ENCODE data around the gene RAD51B. TPM values are rescaled to one million over a fixed set of nuclear protein-coding genes. Genes with fewer than 3 reads are reported as not detected.
"Not testable (repeated sequence)": the region's sequence is repeated elsewhere in the genome, so short reads cannot be mapped to it uniquely, and the experiment has no call there.

Gene RAD51B
- total and polyA plus RNA-seq, 3 donors from 2014 or later, result 5.5 to 22.5 (median 19.1) TPM

DNA sequence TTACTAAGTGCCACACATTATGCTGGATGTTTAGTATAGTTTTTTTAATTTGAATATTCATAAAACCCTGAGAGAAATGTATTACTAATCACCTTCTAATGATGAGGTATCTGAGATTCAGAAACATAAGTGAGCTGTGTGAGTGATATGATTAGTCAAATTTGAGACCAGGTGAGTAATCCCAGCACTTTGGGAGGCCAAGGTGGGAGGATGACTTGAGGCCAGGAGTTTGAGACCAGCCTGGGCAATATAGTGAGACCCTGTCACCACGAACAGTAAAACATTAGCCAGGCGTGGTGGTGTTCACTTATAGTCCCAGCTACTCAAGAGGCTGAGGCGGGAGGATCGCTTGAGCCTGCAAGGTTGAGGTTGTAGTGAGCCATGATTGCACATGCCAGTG is 438.4 kb downstream of the RAD51B start:
- Histone ChIP-seq H3K27me3 (no peaks in the 10 kb centered on the region), H3K27ac (no peak overlapping the region), H3K4me1 (no peaks in the 10 kb centered on the region), H3K36me3 (ENCODE audit: low read depth, missing control alignments) (no peaks in the 10 kb centered on the region), H3K9me3 (no peaks in the 10 kb centered on the region), H3K4me3 (no peak overlapping the region)
- TF ChIP-seq, protein P1, sequence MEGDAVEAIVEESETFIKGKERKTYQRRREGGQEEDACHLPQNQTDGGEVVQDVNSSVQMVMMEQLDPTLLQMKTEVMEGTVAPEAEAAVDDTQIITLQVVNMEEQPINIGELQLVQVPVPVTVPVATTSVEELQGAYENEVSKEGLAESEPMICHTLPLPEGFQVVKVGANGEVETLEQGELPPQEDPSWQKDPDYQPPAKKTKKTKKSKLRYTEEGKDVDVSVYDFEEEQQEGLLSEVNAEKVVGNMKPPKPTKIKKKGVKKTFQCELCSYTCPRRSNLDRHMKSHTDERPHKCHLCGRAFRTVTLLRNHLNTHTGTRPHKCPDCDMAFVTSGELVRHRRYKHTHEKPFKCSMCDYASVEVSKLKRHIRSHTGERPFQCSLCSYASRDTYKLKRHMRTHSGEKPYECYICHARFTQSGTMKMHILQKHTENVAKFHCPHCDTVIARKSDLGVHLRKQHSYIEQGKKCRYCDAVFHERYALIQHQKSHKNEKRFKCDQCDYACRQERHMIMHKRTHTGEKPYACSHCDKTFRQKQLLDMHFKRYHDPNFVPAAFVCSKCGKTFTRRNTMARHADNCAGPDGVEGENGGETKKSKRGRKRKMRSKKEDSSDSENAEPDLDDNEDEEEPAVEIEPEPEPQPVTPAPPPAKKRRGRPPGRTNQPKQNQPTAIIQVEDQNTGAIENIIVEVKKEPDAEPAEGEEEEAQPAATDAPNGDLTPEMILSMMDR (IDR thresholded peaks at IDR 0.05), result no peak
- no peak for TF ChIP-seq POLR2A (IDR thresholded peaks at IDR 0.05)
- WGBS, 2 donors, result 95 to 96% methylated on average over 4 of the region's 4 CpGs
- no peak for DNase-seq
- intact Hi-C loops (cut with DNase I; ENCODE audit: low total_unique reads), result no loop called here

DNA sequence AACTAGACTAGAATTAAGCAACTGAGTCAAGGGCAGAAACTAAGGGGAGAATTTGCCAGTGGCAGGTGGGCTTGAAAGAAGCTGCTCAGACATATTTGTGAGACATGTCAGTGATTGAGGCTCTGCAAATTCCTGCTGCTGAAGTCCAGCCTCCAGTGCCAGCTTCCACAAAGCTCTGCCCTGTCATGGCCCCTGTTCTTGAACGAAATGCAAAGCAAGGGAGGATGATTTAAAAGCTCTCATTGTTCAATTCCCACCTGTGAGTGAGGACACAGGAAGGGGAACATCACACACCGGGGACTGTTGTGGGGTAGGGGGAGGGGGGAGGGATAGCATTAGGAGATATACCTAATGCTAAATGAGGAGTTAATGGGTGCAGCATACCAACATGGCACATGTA is 439.4 kb downstream of the RAD51B start:
- 82 to 90% methylated on average over 2 of the region's 2 CpGs for WGBS, 2 donors
- DNase-seq; H3K27ac ChIP-seq; H3K36me3 ChIP-seq (ENCODE audit: low read depth, missing control alignments); H3K4me3 ChIP-seq; H3K4me1 ChIP-seq; H3K27me3 ChIP-seq; intact Hi-C loops (cut with DNase I; ENCODE audit: low total_unique reads); H3K9me3 ChIP-seq: not testable (repeated sequence)

DNA sequence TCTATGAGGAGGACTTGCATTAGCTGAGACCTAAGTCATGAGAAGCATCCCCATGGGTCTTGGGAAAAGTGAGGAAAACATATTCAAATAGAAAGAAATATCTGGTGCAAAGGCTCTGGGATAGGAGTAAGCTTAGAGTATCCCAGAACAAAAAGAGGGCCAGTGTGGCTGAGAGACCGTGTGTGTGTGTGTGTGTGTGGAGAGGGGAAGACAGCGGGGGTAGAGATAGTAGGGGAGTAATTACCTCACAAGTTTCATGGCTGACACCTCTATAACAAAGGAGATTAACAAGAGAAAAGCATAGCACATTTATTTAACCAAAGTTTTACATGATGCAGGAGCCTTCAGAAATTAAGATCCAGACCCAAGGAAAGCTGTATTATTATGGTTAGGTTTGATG is 440.5 kb downstream of the RAD51B start:
- H3K9me3 ChIP-seq, result no peaks in the 10 kb centered on the region
- intact Hi-C loops (cut with DNase I; ENCODE audit: low total_unique reads), result no loop called here
- no peaks in the 10 kb centered on the region for H3K27me3 ChIP-seq
- TF ChIP-seq, protein P1 (IDR thresholded peaks at IDR 0.05), result no peak
- TF ChIP-seq POLR2A (IDR thresholded peaks at IDR 0.05), result no peak
- WGBS, 2 donors, result 65 to 84% methylated on average over 2 of the region's 2 CpGs
- H3K36me3 ChIP-seq (ENCODE audit: low read depth, missing control alignments), result no peaks in the 10 kb centered on the region
- no peak overlapping the region for H3K4me3 ChIP-seq
- H3K4me1 ChIP-seq, result no peaks in the 10 kb centered on the region
- DNase-seq, result no peak
- no peak overlapping the region for H3K27ac ChIP-seq

DNA sequence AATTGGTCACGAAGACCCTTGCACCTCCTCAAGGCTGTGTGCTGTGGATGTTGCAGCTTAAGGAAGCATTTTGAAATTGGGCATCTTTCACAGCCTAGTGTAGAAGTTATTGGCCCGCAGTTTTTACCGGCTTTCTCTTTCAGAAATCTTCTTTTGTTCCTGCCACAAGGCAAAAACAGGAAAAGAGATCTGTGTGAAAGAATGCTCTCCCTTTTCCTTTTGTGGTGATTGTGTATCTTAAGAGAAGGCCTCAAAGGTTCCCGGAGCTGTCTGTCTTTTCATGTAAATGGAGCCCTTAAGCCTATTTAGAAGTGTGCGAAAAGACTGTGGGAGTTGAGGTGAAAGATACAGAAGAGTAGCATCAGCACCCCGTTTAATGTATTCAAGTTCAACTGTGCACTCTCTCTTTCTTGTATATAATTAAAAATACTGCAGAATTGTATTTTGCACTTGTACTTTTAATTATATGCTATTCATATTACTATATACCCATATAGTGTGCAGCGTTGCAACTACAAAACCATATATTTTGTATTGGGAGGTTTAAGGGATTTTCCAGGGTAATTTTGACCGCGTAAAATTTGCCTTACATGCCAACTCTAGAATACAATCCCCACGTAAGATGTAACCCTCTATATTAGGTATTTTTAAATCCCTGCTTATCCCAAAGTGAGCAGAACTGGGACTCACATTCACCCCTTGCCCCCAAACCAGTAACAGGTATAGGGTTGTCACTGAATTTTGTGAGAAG is 441.7 kb downstream of the RAD51B start:
- Histone ChIP-seq H3K27me3 (no peaks in the 10 kb centered on the region), H3K27ac (no peak overlapping the region), H3K4me1 (no peaks in the 10 kb centered on the region), H3K4me3 (no peak overlapping the region), H3K36me3 (ENCODE audit: low read depth, missing control alignments) (no peaks in the 10 kb centered on the region), H3K9me3 (no peaks in the 10 kb centered on the region)
- no peak for TF ChIP-seq POLR2A (IDR thresholded peaks at IDR 0.05)
- TF ChIP-seq, protein P1 (IDR thresholded peaks at IDR 0.05), result no peak
- WGBS, 2 donors, result 57 to 76% methylated on average over 10 of the region's 10 CpGs
- DNase-seq, result no peak
- intact Hi-C loops (cut with DNase I; ENCODE audit: low total_unique reads), result no loop called here

DNA sequence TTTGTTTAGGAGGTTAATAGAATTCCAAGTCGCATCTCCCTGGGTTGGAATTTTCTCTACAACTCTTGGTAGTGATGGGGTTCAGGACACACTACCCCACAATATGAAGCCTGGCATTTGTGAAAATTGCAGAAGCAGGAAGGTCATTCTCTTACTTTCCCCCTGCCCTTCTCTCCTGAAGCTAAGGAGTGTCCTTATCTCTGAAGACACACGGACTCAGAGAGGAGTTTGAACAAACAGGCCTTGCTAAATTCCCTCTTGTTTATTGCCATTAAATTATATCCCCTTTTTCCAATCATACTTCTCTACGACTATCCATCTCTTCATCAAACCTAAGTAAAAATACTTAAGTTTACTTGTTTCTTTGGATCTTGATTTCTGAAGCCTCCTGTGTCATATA is 443.0 kb downstream of the RAD51B start:
- H3K4me1 ChIP-seq, result no peaks in the 10 kb centered on the region
- WGBS, 2 donors, result 87 to 93% methylated on average over 3 of the region's 3 CpGs
- intact Hi-C loops (cut with DNase I; ENCODE audit: low total_unique reads), result no loop called here
- no peaks in the 10 kb centered on the region for H3K27me3 ChIP-seq
- no peak overlapping the region for H3K4me3 ChIP-seq
- H3K27ac ChIP-seq, result no peak overlapping the region
- no peaks in the 10 kb centered on the region for H3K9me3 ChIP-seq
- no peak for TF ChIP-seq POLR2A (IDR thresholded peaks at IDR 0.05)
- TF ChIP-seq, protein P1 (IDR thresholded peaks at IDR 0.05), result no peak
- DNase-seq, result no peak
- no peaks in the 10 kb centered on the region for H3K36me3 ChIP-seq (ENCODE audit: low read depth, missing control alignments)
